ENCODE results near the gene TENM3.
A peak's percentile ranks its signal among the peaks of the same experiment; 100 is the strongest.

The TENM3 gene

DNA sequence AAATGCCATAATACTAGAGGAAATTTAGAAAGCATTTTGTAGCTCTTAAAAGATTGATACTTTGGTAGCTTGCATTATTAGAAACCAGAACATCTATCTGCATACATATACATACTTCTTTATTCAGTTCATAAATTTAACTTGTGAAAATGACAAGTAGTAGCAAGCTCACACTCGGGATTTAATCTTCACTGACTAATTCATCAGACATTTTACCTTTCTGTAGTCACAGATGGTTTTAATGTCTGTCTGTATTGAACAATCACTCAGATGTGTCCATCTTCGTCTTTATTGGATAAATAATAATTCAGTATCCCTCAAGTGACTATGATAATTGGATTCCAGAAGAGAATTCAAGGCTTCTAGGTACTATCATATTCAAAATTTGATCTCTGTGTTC, 232.3 kb downstream of the TENM3 start:
- DNase-seq, result no peak

DNA sequence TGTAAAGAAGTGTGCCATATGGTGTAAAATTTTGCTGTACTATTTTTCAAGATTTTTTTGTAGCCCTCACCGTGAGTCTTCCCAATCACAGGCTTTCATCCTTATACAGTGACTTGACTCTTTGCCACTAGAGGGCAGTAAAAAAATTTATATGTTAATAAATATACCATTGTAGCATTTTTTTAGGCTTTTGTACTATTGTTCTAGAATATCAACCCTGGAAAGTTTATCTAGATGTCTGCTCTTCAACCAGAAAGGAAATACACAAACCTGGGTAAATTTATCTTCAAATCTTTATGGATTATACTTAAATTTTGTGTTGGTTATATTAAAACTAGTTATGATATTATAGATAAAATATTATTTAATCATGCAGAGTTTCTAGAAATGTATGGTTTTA, 235.3 kb downstream of the TENM3 start:
- DNase-seq, result peak in 1 of 2 experiments; percentile 15

DNA sequence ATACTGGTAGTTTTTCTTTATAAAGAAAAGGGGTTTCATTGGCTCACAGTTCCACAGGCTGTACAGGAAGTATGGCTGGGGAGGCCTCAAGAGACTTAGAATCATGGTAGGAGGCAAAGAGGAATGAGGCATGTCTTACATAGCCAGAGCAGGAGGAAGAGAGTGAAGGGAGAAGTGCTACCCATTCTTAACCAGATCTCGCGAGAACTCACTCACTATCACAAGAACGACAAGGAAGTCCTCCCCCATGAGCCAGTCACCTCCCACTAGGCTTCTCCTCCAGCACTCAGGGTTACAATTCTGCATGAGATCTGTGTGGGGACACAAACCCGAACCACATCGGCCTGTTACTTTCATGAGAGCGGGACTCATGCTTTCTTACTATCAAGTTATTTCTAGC, 240.5 kb downstream of the TENM3 start:
- DNase-seq, result no peak

DNA sequence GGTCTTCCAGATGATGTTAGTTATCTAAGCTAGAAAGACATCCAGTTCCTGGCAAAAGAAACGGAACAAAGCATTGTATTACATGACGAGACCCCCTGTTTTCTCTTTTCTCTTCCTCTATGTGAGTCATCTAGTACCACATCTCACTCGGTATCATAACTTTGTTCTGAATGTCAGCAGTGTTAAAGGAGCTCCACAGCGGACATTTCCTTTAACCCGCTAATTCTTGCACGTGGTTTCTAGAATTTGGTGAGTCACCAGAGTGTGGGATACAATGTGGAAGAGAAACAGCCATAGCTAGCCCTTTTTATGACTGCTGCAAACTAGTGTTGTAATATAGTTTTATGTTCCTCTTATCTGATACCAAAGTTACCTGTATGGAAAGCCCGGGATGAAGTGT, 243.7 kb downstream of the TENM3 start:
- no peak for DNase-seq

DNA sequence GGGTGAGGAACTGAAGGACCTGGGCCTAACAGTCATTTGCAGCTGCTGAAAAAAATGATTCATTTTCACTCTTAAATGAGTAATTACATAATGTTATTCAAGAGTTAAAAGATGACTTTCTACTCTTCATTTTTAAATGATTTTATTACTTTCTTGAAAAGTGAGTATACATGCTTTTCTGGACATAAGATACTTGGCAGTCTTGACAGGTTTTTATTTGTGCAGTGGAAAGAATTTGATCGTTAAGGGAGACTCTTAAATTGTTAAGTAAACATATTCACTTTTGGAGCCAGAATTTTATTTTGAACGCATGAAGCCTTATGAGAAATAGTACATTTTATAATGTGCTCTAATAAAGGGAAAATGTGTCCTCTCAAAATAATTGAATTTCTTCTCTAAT, 245.7 kb downstream of the TENM3 start:
- DNase-seq, result no peak

DNA sequence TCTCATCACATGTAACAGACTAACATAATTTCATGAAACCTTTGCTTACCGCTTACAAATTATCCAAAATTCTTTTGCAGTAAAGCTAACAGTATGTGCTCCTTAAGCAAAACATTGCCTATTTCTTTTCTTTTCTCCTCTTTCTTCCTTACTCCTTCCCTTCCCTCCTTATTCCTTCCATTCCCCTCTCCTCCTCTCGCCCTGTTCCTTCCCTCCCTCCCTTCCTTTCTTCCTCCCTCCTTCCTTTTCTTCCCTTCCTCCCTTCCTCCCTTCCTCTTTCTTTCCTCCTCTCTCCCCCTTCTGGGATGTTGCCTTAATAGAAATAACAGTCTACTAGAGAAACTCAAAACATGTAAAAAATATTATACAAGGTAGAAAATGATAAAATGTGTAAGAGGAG, 246.4 kb downstream of the TENM3 start:
- DNase-seq, result no peak

DNA sequence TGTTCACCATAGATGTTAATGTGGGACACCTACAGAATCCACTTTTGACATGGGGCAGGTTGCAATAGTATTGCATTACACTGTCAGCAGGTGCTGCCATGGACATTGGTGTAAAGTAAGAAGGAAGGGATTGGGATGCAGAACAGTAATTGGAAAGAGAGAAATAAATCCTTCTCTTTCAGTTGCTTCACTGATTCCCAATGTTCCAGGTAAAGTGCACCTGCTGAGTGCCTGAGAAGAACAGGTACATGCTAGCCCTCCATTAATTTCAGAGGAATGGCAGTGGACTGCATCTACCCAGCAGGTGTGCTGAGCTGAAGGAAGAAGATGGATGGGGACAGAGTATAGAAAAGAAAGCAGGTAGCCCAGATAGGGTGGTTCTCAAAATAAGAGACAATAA, 248.5 kb downstream of the TENM3 start:
- no peak for DNase-seq

DNA sequence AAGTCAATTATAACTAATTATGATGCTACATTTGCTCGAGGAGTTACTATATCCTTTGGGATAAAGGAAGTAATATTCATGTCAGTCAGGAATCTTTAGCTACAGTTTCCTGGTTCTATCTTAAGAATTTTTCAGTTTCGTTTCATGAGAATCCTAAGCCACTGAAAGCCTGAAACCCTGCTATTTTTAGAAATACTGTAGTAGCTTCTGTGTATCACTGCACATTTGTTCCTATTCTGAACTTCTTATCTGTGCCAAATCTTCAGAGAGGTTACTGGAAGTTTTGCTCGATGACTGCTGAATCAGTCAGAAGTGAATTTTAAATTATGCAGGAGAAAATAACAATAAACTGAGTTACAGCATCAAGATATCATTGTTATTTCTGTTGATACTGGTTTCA, 249.2 kb downstream of the TENM3 start:
- no peak for DNase-seq

DNA sequence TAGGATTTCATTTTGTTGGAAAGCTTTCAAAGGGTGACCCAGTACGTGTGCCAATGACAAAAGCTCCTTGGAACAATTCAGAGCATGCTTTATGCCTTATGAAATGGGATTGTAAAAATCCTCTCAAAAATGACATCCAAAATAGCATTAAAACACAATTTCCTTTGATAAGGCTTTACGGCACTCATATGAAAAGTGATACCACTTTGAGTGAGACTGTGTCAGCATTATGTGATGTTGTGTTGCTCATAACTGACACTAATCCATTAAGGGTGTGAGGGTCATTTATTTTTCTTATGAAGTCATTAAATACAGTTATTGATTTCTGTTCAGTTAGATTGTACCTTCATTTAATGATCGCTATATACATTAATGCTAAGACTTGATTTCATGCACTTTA, 250.2 kb downstream of the TENM3 start:
- DNase-seq, result no peak

DNA sequence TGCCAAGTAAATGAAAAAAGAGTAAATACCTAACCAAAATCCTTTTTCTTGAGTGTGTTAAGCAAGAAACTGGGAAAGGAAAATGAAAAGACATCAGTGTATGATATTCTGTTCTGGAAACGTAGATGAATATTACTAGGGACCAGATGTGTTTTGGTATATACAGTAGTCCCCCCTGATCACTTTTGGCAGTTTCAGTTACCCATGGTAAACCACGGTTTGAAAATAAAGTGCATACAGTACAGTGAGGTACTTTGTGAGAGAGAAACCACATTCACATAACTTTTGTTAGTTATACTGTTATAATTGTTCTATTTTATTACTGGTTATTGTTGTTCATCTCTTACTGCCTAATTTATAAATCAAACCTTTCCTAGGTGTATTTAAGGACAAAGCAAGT, 250.9 kb downstream of the TENM3 start:
- no peak for DNase-seq

DNA sequence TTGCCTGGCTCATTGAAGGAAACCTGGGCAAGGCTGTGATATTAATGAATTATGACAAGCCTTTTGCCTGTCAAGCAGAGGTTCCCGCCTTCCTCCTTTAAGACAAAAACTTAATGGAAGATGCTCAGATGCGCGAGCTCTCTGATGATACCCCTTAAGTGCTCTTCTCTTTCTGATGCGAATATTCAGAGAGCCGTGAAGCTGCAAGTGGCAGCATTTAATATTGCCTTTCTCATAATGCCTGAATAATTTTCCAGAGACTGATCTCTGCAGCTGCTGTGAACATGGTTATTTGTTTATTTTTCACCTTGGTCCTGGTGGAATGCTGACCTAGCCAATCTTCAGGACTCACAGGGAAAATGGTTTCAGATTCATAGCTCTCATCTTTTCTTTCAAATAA, 251.8 kb downstream of the TENM3 start:
- DNase-seq, result no peak

DNA sequence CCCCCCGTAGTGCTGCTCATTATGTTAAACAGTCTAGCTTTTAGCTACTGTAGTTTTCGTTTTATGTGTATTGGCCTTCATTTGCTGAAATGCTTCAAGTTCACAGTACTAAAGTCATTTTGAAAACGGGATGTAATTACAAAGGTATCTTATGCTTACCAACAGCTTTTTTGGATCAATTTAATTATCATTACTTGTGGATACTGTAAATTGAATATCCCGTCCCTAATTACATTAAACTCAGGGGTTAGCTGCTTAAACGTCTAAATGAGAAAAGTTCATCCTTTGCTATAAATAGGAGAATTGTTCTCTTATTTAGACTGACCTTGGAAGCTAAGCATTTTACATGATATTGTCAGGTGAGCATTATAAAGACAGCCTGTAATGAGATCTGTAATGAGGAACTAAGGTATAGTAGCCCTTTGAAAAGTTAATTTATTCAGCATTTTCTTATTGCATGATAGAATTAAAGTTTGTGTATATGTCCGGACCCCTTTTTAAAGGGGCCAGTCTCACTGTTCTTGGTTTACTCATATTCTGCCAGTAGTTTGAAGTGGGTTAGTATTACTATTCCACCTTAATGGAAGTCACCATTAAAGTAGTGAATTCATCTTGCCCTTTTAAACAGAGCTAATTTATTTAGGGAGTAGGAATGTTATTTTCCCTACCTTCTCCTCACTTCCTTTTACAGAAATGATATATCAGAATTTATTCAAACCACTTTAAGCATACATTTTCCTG, 252.6 kb downstream of the TENM3 start:
- DNase-seq, result no peak

DNA sequence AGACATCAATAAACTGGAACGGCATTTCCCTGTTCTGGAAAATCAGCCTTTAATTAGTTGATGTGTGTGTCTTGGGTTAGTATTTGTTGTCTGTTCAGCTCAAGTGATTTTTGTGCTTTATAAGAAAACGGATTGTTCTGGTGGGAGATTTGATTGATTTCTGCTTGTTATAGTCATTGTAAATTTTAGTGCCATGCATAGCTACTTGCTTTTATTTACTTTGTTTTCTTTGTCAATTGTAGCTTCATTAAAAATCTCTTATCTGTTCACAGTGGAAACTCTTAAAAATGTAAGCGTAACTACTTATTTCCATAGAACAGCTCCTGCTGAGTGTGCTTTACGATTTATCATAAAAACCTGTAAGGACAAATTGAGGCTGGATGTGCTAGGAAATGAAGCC, 253.2 kb downstream of the TENM3 start:
- DNase-seq, result no peak

DNA sequence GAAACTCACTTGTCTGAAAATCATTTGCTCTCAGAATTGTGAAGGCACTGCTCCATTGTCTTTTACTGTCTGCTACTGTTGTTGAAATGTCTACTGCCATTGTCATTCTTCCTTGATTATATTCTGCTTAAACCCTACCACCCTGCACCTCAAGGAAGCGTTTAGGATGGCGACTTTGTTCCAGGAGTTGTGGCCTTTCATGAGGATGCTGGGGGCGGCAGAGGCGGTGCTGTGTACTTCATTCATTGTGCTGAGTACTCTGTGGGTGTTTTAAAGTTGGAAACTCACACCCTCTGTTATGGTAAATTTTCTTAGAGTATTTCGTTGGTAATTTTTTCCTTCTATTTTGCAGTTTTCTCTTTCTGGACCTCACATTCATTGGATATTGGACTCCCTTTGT, 258.9 kb downstream of the TENM3 start:
- DNase-seq, result no peak

DNA sequence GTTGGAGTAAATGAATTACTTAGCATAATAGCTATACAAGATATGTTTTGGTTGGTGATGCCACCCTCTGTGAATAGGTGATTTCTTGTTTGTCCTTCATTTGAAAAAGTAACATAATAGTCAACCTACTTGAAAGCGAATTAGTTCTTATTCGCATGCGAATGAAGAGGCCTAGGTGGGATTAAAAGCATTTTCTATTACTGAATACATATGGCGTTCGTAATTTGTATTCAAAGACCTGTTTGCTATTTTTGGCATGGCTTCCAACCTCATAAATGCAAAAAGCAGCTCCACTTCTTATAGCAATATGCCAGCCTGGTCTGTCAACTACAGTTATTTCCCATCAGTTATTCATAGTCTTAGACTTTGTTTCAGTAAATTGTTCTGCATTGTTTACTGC, 261.3 kb downstream of the TENM3 start:
- no peak for DNase-seq

DNA sequence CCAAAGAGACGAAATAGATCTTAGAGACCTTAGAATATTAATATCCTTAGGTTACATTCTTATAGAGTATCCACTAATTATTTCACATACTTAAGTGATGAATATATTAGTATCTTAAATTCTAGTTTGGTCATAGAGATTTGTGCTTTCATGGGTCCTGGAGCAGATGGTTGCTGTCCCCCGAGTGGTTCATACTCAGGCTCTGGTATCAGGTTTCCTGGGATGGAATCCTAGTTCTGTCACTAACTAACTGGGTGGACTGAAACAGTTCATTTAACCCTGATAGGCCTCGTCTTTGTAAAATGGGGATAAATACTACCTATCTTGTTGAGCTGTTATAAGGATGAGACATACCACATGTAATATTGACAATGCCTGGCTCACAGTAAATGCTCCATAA, 264.6 kb downstream of the TENM3 start:
- DNase-seq, result no peak

DNA sequence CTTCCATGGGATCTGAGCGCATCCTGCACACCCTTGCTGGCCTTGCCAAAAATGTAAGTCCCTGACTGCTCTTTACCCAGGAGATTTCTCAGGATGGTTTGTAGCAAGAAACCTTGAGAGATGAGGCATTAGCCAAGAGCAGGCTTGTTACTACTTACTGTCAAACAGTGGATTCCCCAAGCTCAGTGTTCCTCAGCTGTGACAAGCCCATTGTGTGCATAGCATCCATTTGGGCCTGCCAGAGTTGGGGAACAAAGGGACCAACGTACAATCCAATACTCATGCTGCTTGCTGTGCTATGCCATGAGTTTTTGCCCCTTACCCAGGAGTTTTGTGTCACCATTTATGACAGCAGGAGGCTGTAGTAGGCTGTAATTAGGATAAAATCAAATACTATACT, 267.6 kb downstream of the TENM3 start:
- DNase-seq, result no peak

DNA sequence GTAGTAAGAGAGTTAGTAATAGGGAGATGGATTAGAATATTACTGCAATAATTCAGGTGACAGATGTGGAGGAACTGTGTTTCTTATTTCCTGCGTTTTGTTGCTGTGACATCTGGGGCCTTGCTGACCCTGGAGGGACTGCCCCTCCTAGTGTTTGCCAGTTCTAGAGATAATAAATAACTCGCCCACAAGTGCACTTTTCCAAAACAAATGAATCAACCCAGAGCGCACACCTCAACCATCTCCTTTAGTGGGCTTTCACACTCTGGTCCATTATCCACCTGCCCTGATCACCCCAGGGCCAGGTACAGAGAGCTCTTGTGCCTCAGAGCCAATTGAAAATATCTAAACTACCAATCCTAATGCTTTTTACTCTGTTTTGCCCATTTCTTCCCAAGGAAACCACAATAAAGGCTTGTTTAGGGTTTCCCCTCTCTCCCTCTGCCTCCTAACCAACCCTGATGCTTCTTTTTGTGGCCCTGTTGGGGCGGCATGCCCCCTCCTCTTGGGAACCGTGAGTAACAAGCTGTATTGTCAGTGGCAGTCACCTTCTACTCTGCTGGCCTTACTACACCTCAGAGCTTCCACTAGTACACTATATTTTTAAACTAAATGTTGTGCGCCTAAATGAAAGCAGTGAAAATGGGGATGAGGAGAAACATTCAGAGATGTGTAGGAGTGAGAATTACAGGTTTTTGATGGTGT, 270.5 kb downstream of the TENM3 start:
- DNase-seq, result no peak

DNA sequence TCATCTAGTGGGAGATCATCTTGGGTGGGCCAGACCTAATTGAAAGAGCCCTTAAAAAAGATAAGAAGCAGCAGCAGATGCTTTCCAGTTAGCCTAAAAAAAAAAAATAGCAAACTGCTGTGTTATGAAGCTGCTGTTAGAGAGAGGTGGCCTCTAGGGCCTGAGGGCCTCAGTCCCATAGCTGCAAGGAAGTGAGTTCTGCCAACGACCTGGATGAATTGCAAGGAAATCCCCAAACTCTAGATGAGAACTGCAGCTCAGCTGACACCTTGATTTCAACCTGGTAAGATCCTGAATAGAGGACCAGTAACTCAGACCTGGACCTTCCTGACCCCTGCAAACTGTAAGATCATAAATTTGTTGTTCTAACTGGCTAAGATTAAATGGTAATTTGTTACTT, 275.2 kb downstream of the TENM3 start:
- no peak for DNase-seq

DNA sequence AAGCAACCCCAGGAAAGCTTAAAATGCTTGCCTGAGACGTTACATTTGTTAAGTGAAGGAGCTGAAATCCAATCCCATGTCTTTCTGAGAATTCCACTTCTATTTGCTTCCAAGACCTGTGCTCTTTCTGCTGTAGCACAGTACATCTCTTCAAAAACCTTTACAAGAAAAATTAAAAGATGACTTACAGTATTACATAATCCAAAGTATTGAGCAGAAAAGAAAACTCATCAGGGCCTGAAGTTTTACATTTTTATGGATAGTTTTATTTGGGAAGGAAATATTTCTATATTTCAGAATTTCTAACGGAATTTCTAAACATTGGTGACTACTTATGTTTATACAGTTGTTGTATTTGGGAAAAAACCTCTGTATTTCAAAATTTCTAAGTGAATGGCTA, 276.3 kb downstream of the TENM3 start:
- no peak for DNase-seq

DNA sequence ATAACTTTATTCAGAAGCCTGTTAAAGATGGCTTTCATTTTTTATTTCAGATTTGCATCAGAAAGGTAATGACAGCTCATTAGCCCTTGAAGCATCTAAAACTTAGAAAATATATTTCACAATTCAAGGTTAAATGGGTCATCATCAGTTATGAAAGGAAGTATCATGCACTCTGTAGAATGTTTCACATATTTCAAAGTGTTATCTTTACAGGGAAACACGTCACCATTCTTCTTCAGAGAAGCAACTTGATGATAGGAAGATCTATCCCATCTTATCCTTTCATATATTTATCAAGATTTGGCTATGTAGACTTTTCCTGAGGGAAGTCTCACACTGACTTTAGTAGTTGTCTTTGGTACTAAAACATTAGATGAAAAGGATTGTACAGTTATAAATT, 277.8 kb downstream of the TENM3 start:
- no peak for DNase-seq

DNA sequence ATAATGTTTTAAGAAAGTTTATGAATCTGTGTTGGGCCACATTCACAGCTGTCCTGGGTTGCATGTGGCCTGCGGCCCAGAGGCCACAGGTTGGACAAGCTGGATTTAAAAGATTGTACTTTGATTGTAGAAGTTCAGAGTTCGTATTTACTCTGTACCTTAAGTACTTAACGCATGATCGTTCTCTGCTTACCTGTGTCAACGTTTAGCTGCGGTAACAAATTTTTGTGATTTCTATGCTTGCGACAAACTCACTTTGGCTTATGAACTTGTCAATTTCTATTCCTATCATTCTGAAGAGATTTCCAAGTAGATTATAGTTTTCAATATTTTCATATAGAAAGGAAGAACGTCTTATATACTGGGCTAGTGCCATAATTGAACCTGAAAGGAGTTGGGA, 285.6 kb downstream of the TENM3 start:
- no peak for DNase-seq

DNA sequence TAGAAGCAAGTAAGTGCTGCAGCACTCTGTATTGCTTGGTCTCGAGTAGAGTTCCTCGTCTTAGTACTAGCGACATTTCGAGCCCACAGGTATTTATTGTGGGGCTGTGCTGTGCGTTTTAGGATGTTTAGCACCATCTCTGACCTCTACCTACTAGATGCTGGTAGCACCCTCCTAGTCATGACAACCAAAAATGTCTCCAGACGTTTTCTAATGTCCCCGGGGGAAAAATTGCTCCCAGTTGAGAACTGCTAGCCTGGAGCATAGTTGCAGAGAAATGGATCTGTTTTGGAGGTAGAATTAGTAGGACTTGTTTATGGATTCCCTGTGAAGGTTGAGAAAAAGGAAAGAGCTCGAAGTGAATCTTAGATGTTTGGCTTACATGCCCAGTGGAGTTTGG, 287.2 kb downstream of the TENM3 start:
- no peak for DNase-seq

DNA sequence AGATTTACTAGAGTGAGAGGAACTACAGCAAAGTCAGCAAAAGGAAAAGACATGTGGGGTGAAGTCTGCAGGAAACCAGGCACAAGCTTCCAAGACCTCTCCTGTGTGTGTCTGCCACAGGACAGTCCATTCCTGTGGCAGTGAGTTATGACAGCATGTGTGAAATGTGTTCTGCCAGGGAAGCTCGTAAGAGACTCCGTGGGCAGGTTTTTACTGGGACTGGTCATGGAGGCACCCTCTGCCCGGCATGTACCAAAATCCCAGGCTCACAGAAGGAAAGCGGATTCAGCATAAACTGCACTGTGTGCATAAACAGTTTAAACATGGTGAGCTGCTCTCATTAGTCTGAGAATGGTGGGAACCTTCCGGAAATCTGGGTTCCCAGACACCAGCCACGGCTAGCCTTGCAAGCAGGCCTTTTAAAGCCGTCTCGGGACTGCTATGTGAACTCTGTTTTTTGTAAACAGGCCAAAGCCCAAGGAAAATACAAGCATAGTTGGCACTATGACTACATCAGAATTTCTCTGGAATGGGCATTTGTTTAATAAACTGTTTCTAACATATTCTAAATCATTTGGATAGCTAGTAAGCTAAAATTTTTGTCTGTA, 288.5 kb downstream of the TENM3 start:
- DNase-seq, result no peak

DNA sequence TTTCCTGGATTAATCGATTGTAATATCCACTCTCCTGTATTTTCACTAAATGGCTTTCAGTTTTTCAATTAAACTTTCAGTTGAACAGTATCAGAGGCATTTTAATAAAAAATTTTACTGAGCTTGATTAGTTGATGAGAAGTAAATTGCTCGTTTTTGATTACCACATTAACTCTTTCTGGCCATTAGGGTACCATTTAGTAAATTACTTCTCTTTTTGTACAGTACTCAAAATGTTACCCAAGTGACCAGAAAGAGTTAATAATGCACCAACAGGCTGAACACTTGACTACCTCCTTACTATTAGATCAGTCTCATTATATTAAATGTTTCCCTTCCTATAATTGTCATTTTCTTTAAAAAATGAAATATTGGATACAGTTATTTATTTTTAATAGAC, 289.2 kb downstream of the TENM3 start:
- no peak for DNase-seq

All from NCI-H1930 (cell line).